Measurements from ENCODE around the gene FAM89B. TPM values are rescaled to one million over a fixed set of nuclear protein-coding genes. Genes with fewer than 3 reads are reported as not detected.

Gene FAM89B
- total and polyA plus RNA-seq, 2 donors (not counting 3 experiments of a cell fraction or from before 2014, with no cell fraction given) = 63.1 to 153 TPM

- FAIRE-seq = peak; percentile 72
- Histone ChIP-seq H3K27me3 (ENCODE audit: control insufficient read depth in 2 of 2, insufficient read depth in 2 of 2, low read length in 2 of 2) (no peaks in the 10 kb centered on the region), H3K36me3 (ENCODE audit: control insufficient read depth in 2 of 2, extremely low read depth in 1 of 2, insufficient read depth in 2 of 2, low read length in 2 of 2) (peaks cover 5 to 17% of the 10 kb centered on the region in 2 experiments), H4K20me1 (replicated peaks; ENCODE audit: control insufficient read depth, extremely low read depth, insufficient read depth, low read length) (no peaks in the 10 kb centered on the region), H3K27ac (ENCODE audit: insufficient read depth, low read depth, low read length) (peak within 1 kb of the TSS; percentile 60), H3K4me1 (ENCODE audit: control insufficient read depth, extremely low read depth, insufficient read depth, low read length) (peaks cover 11% of the 10 kb centered on the region), H3K4me2 (ENCODE audit: insufficient read depth, low read length) (peak within 1 kb of the TSS; percentile 57), H3K4me3 (replicated peaks in 1 of 3; ENCODE audit: insufficient read depth in 1 of 3, low read depth in 1 of 3, low read length in 3 of 3) (peak within 1 kb of the TSS; percentile 39 to 99 (median 54)), H2AFZ (ENCODE audit: low read depth, low read length) (peak within 1 kb of the TSS; percentile 74), H3K9me3 (replicated peaks; ENCODE audit: control insufficient read depth, insufficient read depth, low read length) (no peaks in the 10 kb centered on the region), H3K9me1 (replicated peaks; ENCODE audit: control insufficient read depth, extremely low read depth, insufficient read depth, low read length) (no peaks in the 10 kb centered on the region), H3K79me2 (ENCODE audit: control insufficient read depth, insufficient read depth, low read length) (peaks cover 21% of the 10 kb centered on the region), H3K9ac (replicated peaks; ENCODE audit: extremely low read depth, insufficient read depth, low read length) (peak within 1 kb of the TSS; percentile 91)
- intact Hi-C loops (cut with micrococcal nuclease) = loop anchor here (1.0 kb wide), 1 partner anchor 15 kb away; no protein-coding TSS in a partner anchor
- POLR2A ChIA-PET = interaction anchor here (0.6 to 1.0 kb wide), 2 partner anchors 60 to 102 kb away, joined by 3 read pairs; partner anchors contain the start of gene NEAT1
- CTCF ChIA-PET = interaction anchor here (1.0 to 2.5 kb wide), 7 partner anchors 9 to 69 kb away, joined by 3 to 8 read pairs (median 6); partner anchors contain the start of genes EHBP1L1 and FAM89B
- dilution Hi-C loops (cut with MboI; ENCODE audit: extremely low pct_ligation_motif_present, low sequenced_read_pairs) = no loop called here
- DNase-seq (ENCODE audit: low read depth, low spot score) = peak; percentile 66
- BruUV-seq (replicated peaks) = no TSS peak
- no peak for TF ChIP-seq EZH2 (IDR thresholded peaks at IDR 0.05; ENCODE audit: borderline replicate concordance, low read depth, low read length, severe bottlenecking)
- TF ChIP-seq POLR2AphosphoS5 (IDR thresholded peaks at IDR 0.05; ENCODE audit: insufficient read depth, low read depth, low read length) = peak; percentile 86
- peak; percentile 60 for TF ChIP-seq POLR2A (IDR thresholded peaks at IDR 0.05; ENCODE audit: low read depth, low read length)
- TF ChIP-seq, protein P1, sequence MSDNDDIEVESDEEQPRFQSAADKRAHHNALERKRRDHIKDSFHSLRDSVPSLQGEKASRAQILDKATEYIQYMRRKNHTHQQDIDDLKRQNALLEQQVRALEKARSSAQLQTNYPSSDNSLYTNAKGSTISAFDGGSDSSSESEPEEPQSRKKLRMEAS (IDR thresholded peaks at IDR 0.05; ENCODE audit: insufficient read depth, insufficient read length) = peak; percentile 26
- no peak for TF ChIP-seq FOS (IDR thresholded peaks at IDR 0.05; ENCODE audit: borderline replicate concordance, insufficient read depth, low read length)
- no peak for TF ChIP-seq GATA2 (IDR thresholded peaks at IDR 0.05; ENCODE audit: insufficient read depth, insufficient read length, low read depth, low read length)
These were observed 47.4 kb upstream of the FAM89B start, which contains the start of gene SCYL1 for GRCh38 chr11:65524741-65525545. SCYL1 (plus strand) TSS chr11:65525083; CDS start chr11:65525154, 71 bp downstream.

All from endothelial cell of umbilical vein (primary cell).